OCI-LY7 (cell line): ENCODE results near the gene SENP5. TPM values are rescaled to one million over a fixed set of nuclear protein-coding genes. Genes with fewer than 3 reads are reported as not detected.

Experiments used
- BruUV-seq: library from RNA; stranded (reverse); fragments of 400-500 nt; replicated peaks from 2 replicates; lab custom pipeline; 2021; lab: Mats Ljungman, UMichigan
- CTCF ChIA-PET: fragments of 300-600 bp; sonication (Branson Sonifier 250); formaldehyde crosslinking; loops from one replicate; lab custom pipeline; 2022; ENCODE audit warnings: antibody characterized with exemption; ENCODE audit not compliant: unreplicated experiment; lab: Charles Lee
- POLR2A ChIA-PET: fragments of 300-600 bp; sonication (Branson Sonifier 250); formaldehyde crosslinking; loops from one replicate; lab custom pipeline; 2022; ENCODE audit warnings: antibody characterized with exemption; lab: Charles Lee
- DNase-seq: peaks from one replicate; pipeline ENCODE4 v3.0.0-alpha.2; 2015; ENCODE audit warnings: low spot score
- H2AFZ ChIP-seq: fragments of 200-600 bp; sonication (generic), shearing (Covaris generic); 2 replicates; pipeline ENCODE4 v1.6.1; 2014; ENCODE audit warnings: mild to moderate bottlenecking, antibody characterized with exemption, low read length, moderate library complexity
- H3K27ac ChIP-seq: fragments of 200-600 bp; sonication (generic); 2 replicates; pipeline ENCODE4 v1.5.1; 2014; ENCODE audit warnings: mixed run types, low read depth, mild to moderate bottlenecking, moderate library complexity, low read length, inconsistent platforms; ENCODE audit not compliant: poor library complexity, severe bottlenecking
- H3K36me3 ChIP-seq: fragments of 200-600 bp; sonication (generic); 2 replicates; pipeline ENCODE4 v1.6.1; 2014; ENCODE audit warnings: mild to moderate bottlenecking, antibody characterized with exemption, low read length, moderate library complexity, mixed read lengths; ENCODE audit not compliant: insufficient read depth
- H3K4me1 ChIP-seq: fragments of 200-600 bp; sonication (generic); 2 replicates; pipeline ENCODE4 v1.5.1; 2014; ENCODE audit warnings: mild to moderate bottlenecking, low read length; ENCODE audit not compliant: insufficient read depth, poor library complexity, severe bottlenecking
- H3K4me2 ChIP-seq: fragments of 200-600 bp; sonication (generic); 2 replicates; pipeline ENCODE4 v1.6.1; 2014; ENCODE audit warnings: mild to moderate bottlenecking, low read length
- H3K4me3 ChIP-seq: fragments of 200-600 bp; sonication (generic); 2 replicates; pipeline ENCODE4 v1.5.1; 2014; ENCODE audit warnings: mild to moderate bottlenecking, low read depth, low read length; ENCODE audit not compliant: poor library complexity, severe bottlenecking
- H3K79me2 ChIP-seq: fragments of 200-600 bp; sonication (generic); 2 replicates; pipeline ENCODE4 v1.6.1; 2016; ENCODE audit warnings: low read depth, mild to moderate bottlenecking, low read length, moderate library complexity, mixed read lengths; ENCODE audit not compliant: insufficient read depth
- H3K9me2 ChIP-seq: fragments of 200-600 bp; sonication (generic); 2 replicates; pipeline ENCODE4 v1.6.1; 2016; ENCODE audit warnings: mild to moderate bottlenecking, low read length, mixed read lengths; ENCODE audit not compliant: insufficient read depth
- H3K9me3 ChIP-seq: fragments of 200-600 bp; sonication (generic); 2 replicates; pipeline ENCODE4 v1.6.1; 2014; ENCODE audit warnings: mild to moderate bottlenecking, mixed run types, low read length, mixed read lengths
- H4K20me1 ChIP-seq: fragments of 200-600 bp; sonication (generic); 2 replicates; pipeline ENCODE4 v1.6.1; 2014; ENCODE audit warnings: mild to moderate bottlenecking, antibody characterized with exemption, low read length, moderate library complexity, mixed read lengths; ENCODE audit not compliant: insufficient read depth
- EZH2phosphoT487 ChIP-seq: fragments of 200-600 bp; sonication (generic); IDR thresholded peaks from 2 replicates; pipeline ENCODE4 v1.6.1; 2018; ENCODE audit warnings: low read depth, borderline replicate concordance, mild to moderate bottlenecking, mixed run types, antibody characterized with exemption, low read length, moderate library complexity, mixed read lengths
- intact Hi-C: fragments of 100-400 bp; cut with micrococcal nuclease; formaldehyde crosslinking; loops from one replicate; pipeline ENCODE4 v1.10.0; 2022; ENCODE audit not compliant: unreplicated experiment
- total RNA-seq, 2 experiments: library from RNA; depleted of rRNA in 1 of 2; stranded (reverse); fragments of >200 nt in 1 of 2; shearing (Covaris generic) in 1 of 2; gene quantifications; 2 replicates each; pipeline ENCODE4 v1.2.3, GENCODE V29; 2014 to 2022
- TF ChIP-seq, protein P1 (sequence below): fragments of 200-600 bp; sonication (generic); conservative IDR thresholded peaks from 2 replicates; pipeline ENCODE4 v1.5.1; 2014; ENCODE audit warnings: mild to moderate bottlenecking, antibody characterized with exemption, low read length, moderate library complexity, mixed read lengths

The SENP5 gene
- total RNA-seq, 2 experiments from 2014 or later: 40.2 to 42.9 TPM

DNA sequence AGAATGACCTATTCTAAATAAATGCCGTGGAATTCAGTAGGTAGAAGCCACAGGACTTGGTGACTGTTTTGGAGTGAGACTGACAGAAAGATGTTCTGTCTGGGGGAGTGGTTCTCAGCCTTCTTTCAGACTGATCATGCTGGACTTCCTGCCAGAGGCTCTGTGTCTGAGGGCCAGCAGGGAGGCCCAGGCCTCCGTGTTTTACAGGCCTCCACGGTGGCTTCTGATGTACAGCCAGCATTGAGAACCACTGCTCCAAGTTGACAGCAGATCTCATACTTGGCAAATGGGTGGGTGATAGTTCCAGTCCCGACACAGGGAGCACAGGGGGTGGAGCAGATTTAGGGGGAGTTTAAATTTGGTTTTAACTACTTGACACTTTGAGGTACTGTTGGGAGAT, 107.6 kb downstream of the SENP5 start:
- Histone ChIP-seq H3K27ac (no peak overlapping the region), H3K79me2 (no peaks in the 10 kb centered on the region), H4K20me1 (no peaks in the 10 kb centered on the region), H3K4me2 (no peak overlapping the region), H3K4me1 (peaks cover 4% of the 10 kb centered on the region), H3K9me2 (no peaks in the 10 kb centered on the region), H3K36me3 (no peaks in the 10 kb centered on the region), H3K9me3 (no peaks in the 10 kb centered on the region), H2AFZ (no peak overlapping the region), H3K4me3 (no peak overlapping the region)
- BruUV-seq: no TSS peak
- TF ChIP-seq EZH2phosphoT487: no peak
- TF ChIP-seq, protein P1, sequence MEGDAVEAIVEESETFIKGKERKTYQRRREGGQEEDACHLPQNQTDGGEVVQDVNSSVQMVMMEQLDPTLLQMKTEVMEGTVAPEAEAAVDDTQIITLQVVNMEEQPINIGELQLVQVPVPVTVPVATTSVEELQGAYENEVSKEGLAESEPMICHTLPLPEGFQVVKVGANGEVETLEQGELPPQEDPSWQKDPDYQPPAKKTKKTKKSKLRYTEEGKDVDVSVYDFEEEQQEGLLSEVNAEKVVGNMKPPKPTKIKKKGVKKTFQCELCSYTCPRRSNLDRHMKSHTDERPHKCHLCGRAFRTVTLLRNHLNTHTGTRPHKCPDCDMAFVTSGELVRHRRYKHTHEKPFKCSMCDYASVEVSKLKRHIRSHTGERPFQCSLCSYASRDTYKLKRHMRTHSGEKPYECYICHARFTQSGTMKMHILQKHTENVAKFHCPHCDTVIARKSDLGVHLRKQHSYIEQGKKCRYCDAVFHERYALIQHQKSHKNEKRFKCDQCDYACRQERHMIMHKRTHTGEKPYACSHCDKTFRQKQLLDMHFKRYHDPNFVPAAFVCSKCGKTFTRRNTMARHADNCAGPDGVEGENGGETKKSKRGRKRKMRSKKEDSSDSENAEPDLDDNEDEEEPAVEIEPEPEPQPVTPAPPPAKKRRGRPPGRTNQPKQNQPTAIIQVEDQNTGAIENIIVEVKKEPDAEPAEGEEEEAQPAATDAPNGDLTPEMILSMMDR: no peak
- intact Hi-C loops: no loop called here
- DNase-seq: no peak
- ChIA-PET POLR2A (no interaction called here), CTCF (no interaction called here)

DNA sequence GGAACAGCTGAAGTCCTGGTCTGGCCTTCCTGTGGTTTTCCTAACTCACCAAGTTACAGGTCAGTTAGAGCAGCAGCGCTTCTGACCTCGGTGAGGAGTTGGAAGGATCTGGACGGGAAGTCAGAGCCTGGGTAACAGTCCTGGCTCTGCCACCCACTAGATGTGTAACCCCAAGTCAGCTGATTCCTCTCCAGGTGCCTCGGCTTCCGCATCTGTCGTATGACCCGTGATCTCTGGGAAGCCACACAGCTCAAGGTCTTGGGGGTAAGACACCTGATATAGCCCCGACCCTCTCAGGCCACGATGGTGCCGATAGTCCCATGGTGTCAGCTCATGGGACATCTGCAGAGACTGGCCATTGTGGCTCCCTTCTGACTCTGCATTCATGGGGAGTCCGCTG, 109.2 kb downstream of the SENP5 start:
- Histone ChIP-seq H4K20me1 (no peaks in the 10 kb centered on the region), H3K36me3 (no peaks in the 10 kb centered on the region), H3K4me3 (no peak overlapping the region), H3K27ac (no peak overlapping the region), H3K4me1 (peaks cover 4% of the 10 kb centered on the region), H3K9me2 (no peaks in the 10 kb centered on the region), H3K79me2 (no peaks in the 10 kb centered on the region), H3K4me2 (no peak overlapping the region), H2AFZ (no peak overlapping the region), H3K9me3 (no peaks in the 10 kb centered on the region)
- intact Hi-C loops: no loop called here
- no TSS peak for BruUV-seq
- CTCF ChIA-PET: no interaction called here
- POLR2A ChIA-PET: no interaction called here
- no peak for DNase-seq
- TF ChIP-seq, protein P1: no peak
- no peak for TF ChIP-seq EZH2phosphoT487

DNA sequence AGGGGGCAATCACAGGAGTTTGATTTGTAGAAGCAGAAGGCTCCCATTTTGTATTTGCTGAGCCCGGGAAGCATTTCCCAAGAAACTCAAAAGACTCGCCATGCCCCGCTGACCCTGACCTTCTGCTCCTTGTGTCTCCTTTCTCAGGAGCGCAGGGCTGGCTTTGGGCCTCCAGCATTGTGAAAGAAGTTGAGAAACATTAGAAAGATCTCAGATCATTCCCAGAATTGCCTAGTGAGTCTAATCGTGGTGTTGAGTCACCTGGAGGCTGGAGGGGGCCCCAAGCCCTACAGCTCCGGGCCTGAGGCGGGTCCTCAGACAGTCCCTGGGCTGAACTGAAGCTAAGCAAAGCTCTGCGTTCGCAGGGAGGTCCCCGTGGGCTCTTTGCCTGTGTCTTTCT, 111.8 kb downstream of the SENP5 start:
- H4K20me1 ChIP-seq: no peaks in the 10 kb centered on the region
- no peak overlapping the region for H3K4me3 ChIP-seq
- H3K79me2 ChIP-seq: no peaks in the 10 kb centered on the region
- TF ChIP-seq, protein P1: no peak
- TF ChIP-seq EZH2phosphoT487: no peak
- no peak for DNase-seq
- H3K27ac ChIP-seq: no peak overlapping the region
- no TSS peak for BruUV-seq
- peaks cover 4% of the 10 kb centered on the region for H3K4me1 ChIP-seq
- no peak overlapping the region for H2AFZ ChIP-seq
- ChIA-PET POLR2A (no interaction called here), CTCF (no interaction called here)
- no peaks in the 10 kb centered on the region for H3K9me2 ChIP-seq
- intact Hi-C loops: loop anchor here (2.0 kb wide), 1 partner anchor 207 kb away; no protein-coding TSS in a partner anchor
- no peak overlapping the region for H3K4me2 ChIP-seq
- no peaks in the 10 kb centered on the region for H3K9me3 ChIP-seq
- H3K36me3 ChIP-seq: no peaks in the 10 kb centered on the region
